ENCODE results near the gene BACH2.

DNA sequence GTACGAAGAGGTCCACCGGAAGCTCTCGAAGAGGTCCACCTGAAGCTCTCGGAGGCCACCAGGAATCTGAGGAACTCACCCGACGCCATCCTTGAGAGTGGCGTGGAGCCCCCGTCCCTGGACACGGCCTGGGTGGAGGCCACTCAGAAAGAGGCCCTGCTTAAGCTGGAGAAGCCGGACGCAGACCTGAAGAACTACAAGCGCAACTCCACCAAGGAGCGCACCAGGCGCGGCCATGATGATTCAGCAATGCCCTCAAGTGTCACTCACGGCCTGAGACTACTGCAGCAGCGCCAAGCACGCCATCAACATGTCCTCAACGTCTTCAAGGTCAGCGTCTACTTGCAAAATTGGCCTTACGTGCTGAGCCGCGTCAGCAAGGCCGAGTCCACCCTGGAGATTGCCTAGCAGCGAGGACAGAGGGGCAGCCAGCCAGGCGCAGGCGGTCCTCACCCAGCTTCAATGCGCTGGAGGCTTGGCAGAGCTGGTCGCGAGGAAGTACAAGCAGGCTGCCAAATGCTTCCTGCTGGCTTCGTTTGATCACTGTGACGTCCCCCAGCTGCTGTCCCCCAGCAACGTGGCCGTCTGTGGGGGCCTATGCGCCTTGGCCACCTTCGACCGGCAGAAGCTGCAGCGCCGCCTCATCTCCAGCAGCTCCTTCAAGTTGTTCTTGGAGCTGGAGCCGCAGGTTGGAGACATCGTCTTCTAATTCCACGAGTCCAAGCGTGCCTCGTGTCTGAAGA lies 410.1 kb downstream of the BACH2 start:
- no peak for TF ChIP-seq EZH2phosphoT487 (IDR thresholded peaks at IDR 0.05; ENCODE audit: insufficient read depth, low read depth)
- TF ChIP-seq EZH2 (IDR thresholded peaks at IDR 0.05; ENCODE audit: insufficient read depth, poor library complexity, severe bottlenecking): no peak

Data from GM23248 (cell line).